Naive B cell (primary cell): ENCODE data around the gene MRPS25. TPM values are rescaled to one million over a fixed set of nuclear protein-coding genes. Genes with fewer than 3 reads are reported as not detected.
"Not testable (repeated sequence)": the region's sequence is repeated elsewhere in the genome, so short reads cannot be mapped to it uniquely, and the experiment has no call there.

Experiments used
- ATAC-seq, 2 donors: fragments of 150-1000 bp; cut with Tn5 transposase; 2 replicates each; pipeline ENCODE4 v1.10.0; 2021; ENCODE audit warnings: low read depth in 2 of 2, mild to moderate bottlenecking in 2 of 2, moderate library complexity in 2 of 2
- DNase-seq: peaks from one replicate; pipeline ENCODE4 v3.0.0; 2022
- H3K27ac Mint-ChIP-seq, 6 donors: one replicate each; pipeline ENCODE4 v1.8.0; 2020 to 2022; ENCODE audit warnings: mild to moderate bottlenecking in 6 of 6, mixed read lengths in 6 of 6, moderate library complexity in 5 of 6, inconsistent platforms in 2 of 6
- H3K27me3 Mint-ChIP-seq, 3 donors: one replicate each; pipeline ENCODE4 v1.8.0; 2021 to 2022; ENCODE audit warnings: mixed read lengths in 3 of 3, mild to moderate bottlenecking in 1 of 3
- H3K36me3 Mint-ChIP-seq, 2 donors: one replicate each; pipeline ENCODE4 v1.8.0; 2020 to 2022; ENCODE audit warnings: mixed read lengths in 2 of 2, inconsistent platforms in 1 of 2, mild to moderate bottlenecking in 1 of 2
- H3K4me1 Mint-ChIP-seq, 3 donors: one replicate each; pipeline ENCODE4 v1.8.0; 2020 to 2022; ENCODE audit warnings: mixed read lengths in 3 of 3, inconsistent platforms in 1 of 3, mild to moderate bottlenecking in 1 of 3, moderate library complexity in 1 of 3
- H3K4me3 Mint-ChIP-seq, 8 donors: one replicate each; pipeline ENCODE4 v1.8.0; 2020 to 2022; ENCODE audit warnings: mild to moderate bottlenecking in 8 of 8, mixed read lengths in 8 of 8, moderate library complexity in 8 of 8, inconsistent platforms in 2 of 8
- H3K9me3 Mint-ChIP-seq, 7 donors: one replicate each; pipeline ENCODE4 v1.8.0; 2020 to 2022; ENCODE audit warnings: mixed read lengths in 7 of 7, mild to moderate bottlenecking in 5 of 7, inconsistent platforms in 2 of 7, moderate library complexity in 1 of 7
- polyA plus RNA-seq, 6 donors: library from polyadenylated mRNA; unstranded; fragments of 300-500 nt; fragmentation: Illumina TruSeq; gene quantifications; one replicate each; pipeline ENCODE4 v1.2.3, GENCODE V29; 2021; ENCODE audit warnings: low read depth in 6 of 6

Gene MRPS25
- polyA plus RNA-seq, 6 donors from 2014 or later = 13.8 to 28.5 (median 19.3) TPM

- Mint-ChIP-seq H3K27ac (no peak overlapping the region), H3K27me3 (no peaks in the 10 kb centered on the region), H3K36me3 (peaks cover 22 to 34% of the 10 kb centered on the region in 2 donors), H3K4me1 (no peaks in the 10 kb centered on the region), H3K4me3 (peak overlapping the region in 1 of 8 donors; percentile 2), H3K9me3 (no peaks in the 10 kb centered on the region)
- ATAC-seq (no peak), DNase-seq (no peak)
These were observed 41.9 kb downstream of the MRPS25 start for GRCh38 chr3:15023249-15023648.

DNA sequence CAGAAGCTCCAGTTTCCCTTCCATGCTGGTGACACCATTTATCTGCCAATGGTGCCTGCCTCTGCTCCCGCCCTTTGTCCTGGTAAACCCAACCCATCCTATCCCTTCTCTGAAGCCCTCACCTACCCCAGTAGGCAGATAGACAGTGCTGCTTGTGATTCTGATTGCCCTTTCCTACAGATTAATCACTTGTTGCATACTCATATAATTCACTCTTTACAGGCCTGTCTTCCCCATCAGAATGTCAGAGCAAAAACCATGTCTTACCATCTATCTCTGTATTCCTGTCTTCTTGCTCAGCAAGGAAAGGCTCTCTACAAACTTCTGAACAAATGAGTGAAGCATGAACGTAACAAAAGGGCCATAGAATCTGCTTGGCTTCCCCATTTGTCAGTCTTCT is 47.9 kb downstream of the MRPS25 start:
- no peak for ATAC-seq
- H3K9me3 Mint-ChIP-seq = no peaks in the 10 kb centered on the region
- H3K27me3 Mint-ChIP-seq = no peaks in the 10 kb centered on the region
- no peak overlapping the region for H3K4me3 Mint-ChIP-seq
- H3K27ac Mint-ChIP-seq = no peak overlapping the region
- peaks cover 0 to 4% (median 0%) of the 10 kb centered on the region in 3 donors for H3K4me1 Mint-ChIP-seq
- DNase-seq = no peak
- peaks cover 42 to 53% of the 10 kb centered on the region in 2 donors for H3K36me3 Mint-ChIP-seq

DNA sequence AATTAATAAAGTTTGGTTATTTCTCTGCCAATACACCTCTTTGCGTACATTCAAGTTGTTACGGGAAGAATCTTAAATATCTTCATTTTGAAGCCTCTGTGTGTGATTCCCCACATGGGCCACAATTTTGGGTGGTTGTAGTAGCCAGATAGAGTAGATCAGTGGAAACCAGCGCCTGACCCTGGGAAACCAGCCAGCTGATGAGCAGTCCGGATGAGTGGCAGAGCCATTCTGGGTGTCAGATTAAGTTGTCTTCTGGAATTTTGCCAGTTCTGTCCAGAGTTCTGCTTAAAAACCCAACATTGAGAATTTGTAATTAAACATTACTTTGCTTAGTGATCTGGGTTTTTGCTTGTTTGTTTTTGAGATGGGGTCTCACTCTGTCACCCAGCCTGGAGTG is 49.7 kb downstream of the MRPS25 start:
- Mint-ChIP-seq H3K27me3 (no peaks in the 10 kb centered on the region), H3K9me3 (no peaks in the 10 kb centered on the region), H3K4me3 (no peak overlapping the region), H3K36me3 (peaks cover 49 to 53% of the 10 kb centered on the region in 2 donors), H3K27ac (peak overlapping the region in 1 of 6 donors; percentile 57), H3K4me1 (peaks cover 0 to 4% (median 0%) of the 10 kb centered on the region in 3 donors)
- ATAC-seq (no peak), DNase-seq (no peak)

DNA sequence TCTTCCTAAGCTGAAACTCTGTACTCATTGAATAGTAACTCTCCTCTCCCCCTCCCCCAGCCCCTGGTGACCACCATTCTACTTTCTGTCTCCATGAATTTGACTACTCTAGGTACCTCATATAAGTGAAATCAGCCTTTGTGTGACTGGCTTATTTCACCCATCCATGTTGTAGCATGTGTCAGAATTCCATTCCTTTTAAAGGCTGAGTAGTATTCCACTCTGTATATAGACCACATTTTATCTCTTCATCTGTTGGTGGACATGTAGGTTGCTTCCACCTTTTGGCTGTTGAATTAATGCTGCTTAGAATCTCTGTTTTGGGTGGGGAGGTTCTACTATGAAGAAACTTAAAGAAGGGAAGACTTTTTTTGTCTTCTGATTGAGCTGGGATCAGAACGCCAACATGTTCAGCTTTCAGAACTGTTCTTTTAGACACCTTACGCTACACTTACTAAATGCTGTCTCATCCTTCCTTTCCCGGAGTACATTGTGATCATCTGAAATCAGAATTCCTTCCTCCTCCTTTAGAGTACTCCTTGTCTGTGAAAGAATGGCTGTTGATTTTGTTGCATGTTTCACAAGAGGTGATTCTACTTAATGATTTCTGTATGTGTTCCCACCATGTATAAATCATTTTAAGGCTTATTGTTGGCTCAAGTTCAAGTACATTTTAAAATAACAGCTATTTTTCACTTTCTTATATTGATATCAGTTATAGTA is 50.3 kb downstream of the MRPS25 start:
- Mint-ChIP-seq H3K4me1 (peaks cover 0 to 4% (median 0%) of the 10 kb centered on the region in 3 donors), H3K9me3 (no peaks in the 10 kb centered on the region), H3K36me3 (peaks cover 49 to 51% of the 10 kb centered on the region in 2 donors), H3K27me3 (no peaks in the 10 kb centered on the region), H3K27ac (peak overlapping the region in 4 of 6 donors; percentile 5 to 66 (median 22)), H3K4me3 (no peak overlapping the region)
- DNase-seq = no peak
- ATAC-seq = no peak

DNA sequence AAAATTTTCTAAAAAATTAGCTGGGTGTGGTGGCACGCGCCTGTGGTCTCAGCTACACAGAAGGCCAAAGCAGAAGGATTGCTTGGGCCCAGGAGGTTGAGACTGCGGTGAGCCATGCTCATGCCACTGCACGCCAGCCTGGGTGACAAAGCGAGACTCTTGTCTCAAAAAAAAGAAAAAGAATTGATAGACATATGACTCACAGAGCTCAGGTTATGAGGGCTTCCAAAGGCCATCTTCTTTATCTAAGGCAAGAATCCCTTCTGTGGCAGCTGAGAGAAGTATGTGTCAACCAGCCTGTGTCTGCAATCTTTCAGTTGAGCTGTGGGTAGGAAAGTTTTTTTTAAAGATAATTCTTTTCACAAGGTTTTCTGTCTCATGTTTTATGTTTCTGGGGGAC is 53.9 kb downstream of the MRPS25 start:
- Mint-ChIP-seq H3K4me3 (no peak overlapping the region), H3K27ac (no peak overlapping the region), H3K9me3 (no peaks in the 10 kb centered on the region), H3K27me3 (no peaks in the 10 kb centered on the region), H3K4me1 (peaks cover 0 to 7% (median 0%) of the 10 kb centered on the region in 3 donors), H3K36me3 (peaks cover 37 to 44% of the 10 kb centered on the region in 2 donors)
- DNase-seq (no peak), ATAC-seq (no peak)

DNA sequence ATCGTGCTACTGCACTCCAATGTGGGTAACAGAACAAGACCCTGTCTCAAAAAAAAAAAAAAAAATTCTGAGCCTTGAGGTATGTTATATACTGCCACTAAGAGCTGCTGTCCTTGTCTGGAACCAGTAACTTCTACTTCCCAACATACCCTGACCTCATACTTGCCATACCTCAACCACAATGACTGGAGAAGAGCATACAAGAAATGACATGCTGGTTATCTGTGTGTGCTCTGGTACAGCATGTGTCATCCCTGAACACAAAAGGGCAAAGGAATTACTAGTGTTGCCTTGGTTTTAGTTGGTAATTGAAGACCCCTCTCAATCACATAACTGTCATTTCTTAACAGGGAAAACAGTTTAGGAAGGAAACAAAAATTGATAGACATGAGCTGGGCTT is 54.5 kb downstream of the MRPS25 start:
- no peak for DNase-seq
- Mint-ChIP-seq H3K36me3 (peaks cover 34 to 40% of the 10 kb centered on the region in 2 donors), H3K4me3 (no peak overlapping the region), H3K4me1 (peaks cover 0 to 7% (median 0%) of the 10 kb centered on the region in 3 donors), H3K9me3 (no peaks in the 10 kb centered on the region), H3K27ac (no peak overlapping the region), H3K27me3 (no peaks in the 10 kb centered on the region)
- ATAC-seq = no peak

DNA sequence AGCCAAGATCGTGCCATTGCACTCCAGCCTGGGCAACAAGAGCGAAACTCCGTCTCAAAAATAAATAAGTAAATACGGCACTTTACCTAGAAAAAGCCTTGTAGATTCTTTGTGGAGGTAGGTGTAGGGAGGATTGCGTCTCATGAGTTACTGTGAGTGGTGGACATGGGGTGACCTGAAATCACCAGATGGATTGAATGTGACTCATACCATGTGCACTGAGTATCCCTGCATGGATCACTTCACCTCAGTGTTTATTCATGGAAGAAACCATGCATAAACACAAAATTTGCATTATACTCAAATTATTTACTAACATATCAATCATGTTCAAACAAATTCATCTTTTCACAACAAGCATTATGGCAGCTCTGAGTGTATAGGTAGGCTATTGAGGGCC is 55.9 kb downstream of the MRPS25 start:
- H3K9me3 Mint-ChIP-seq = peaks cover 0 to 5% (median 0%) of the 10 kb centered on the region in 7 donors
- peaks cover 0 to 7% (median 0%) of the 10 kb centered on the region in 3 donors for H3K4me1 Mint-ChIP-seq
- peaks cover 29 to 38% of the 10 kb centered on the region in 2 donors for H3K36me3 Mint-ChIP-seq
- no peak overlapping the region for H3K4me3 Mint-ChIP-seq
- no peak overlapping the region for H3K27ac Mint-ChIP-seq
- no peak for DNase-seq
- no peaks in the 10 kb centered on the region for H3K27me3 Mint-ChIP-seq
- no peak for ATAC-seq

DNA sequence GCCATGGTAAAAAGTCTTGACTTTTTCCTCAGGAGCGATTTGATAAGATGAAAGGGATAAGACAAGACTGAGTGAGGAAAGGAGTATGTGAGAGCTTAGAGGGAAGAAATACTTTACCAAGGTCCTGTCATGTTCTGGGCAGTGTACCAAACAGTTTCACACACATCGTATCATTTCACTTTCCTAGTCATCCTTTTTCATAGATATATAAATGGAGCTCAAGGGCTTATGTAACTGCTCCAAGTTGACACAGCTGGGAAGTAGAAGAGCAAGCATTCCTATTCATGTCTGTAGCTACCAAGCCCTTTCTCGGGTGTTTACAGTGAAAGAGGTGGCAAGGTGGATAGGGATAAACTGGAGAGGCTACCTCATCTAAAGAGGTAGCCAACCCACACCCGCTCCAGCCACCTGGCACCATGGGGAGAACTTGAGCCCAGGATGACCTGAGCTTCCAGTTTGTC is 57.4 kb downstream of the MRPS25 start:
- DNase-seq (no peak), ATAC-seq (no peak)
- Mint-ChIP-seq H3K9me3 (peaks cover 0 to 5% (median 0%) of the 10 kb centered on the region in 7 donors), H3K27me3 (no peaks in the 10 kb centered on the region), H3K4me3 (no peak overlapping the region), H3K4me1 (peaks cover 10 to 14% (median 12%) of the 10 kb centered on the region in 3 donors), H3K27ac (peak overlapping the region in 2 of 6 donors; percentile 32 to 53), H3K36me3 (peaks cover 28 to 35% of the 10 kb centered on the region in 2 donors)

GRCh38 chr3:14999182-14999581 is 65.9 kb downstream of the MRPS25 start:
- DNase-seq, H3K27me3 Mint-ChIP-seq, H3K4me3 Mint-ChIP-seq: not testable (repeated sequence)
- Mint-ChIP-seq H3K36me3 (peaks cover 17 to 24% of the 10 kb centered on the region in 2 donors), H3K9me3 (peaks cover 0 to 14% (median 4%) of the 10 kb centered on the region in 7 donors), H3K4me1 (peaks cover 21 to 55% (median 37%) of the 10 kb centered on the region in 3 donors), H3K27ac (peak overlapping the region in 3 of 6 donors; percentile 47 to 76 (median 60))
- peak; percentile 27 to 30 for ATAC-seq

Other genes starting within 250 kb of the MRPS25 start
- under 1 TPM in 1 of 6 donors, not detected in 5; 0.07 TPM for gene FGD5, start 246.4 kb downstream of the MRPS25 start, polyA plus RNA-seq
- gene NR2C2, start 117.7 kb downstream of the MRPS25 start, polyA plus RNA-seq = 10 to 100 TPM in 5 of 6 donors, under 1 TPM in 1; 0.49 to 19.8 (median 13.1) TPM
- 10 to 100 TPM; 10.5 to 30.5 (median 19.1) TPM for gene RBSN, start 33.8 kb upstream of the MRPS25 start, polyA plus RNA-seq
- gene CAPN7, start 140.9 kb upstream of the MRPS25 start, polyA plus RNA-seq = 10 to 100 TPM; 19.0 to 35.7 (median 21.1) TPM